GM19452 (cell line): ENCODE results near the gene GSN.

Experiments
- ATAC-seq: cut with Tn5 transposase; IDR thresholded peaks from one replicate; pipeline ENCODE4 v1.9.1; 2021; ENCODE audit not compliant: unreplicated experiment

Gene GSN

GRCh38 chr9:121267689-121268597 is at the start of gene GSN:
Gene GSN, plus strand, starts transcription at chr9:121268162. Its CDS starts 33,810 bp downstream, at chr9:121301972.
- peak; percentile 59 for ATAC-seq

GRCh38 chr9:121218357-121219027 is 49.5 kb upstream of the GSN start:
- no peak for ATAC-seq

- ATAC-seq = no peak
Observed at GRCh38 chr9:121219530-121219929, 48.4 kb upstream of the GSN start.

DNA sequence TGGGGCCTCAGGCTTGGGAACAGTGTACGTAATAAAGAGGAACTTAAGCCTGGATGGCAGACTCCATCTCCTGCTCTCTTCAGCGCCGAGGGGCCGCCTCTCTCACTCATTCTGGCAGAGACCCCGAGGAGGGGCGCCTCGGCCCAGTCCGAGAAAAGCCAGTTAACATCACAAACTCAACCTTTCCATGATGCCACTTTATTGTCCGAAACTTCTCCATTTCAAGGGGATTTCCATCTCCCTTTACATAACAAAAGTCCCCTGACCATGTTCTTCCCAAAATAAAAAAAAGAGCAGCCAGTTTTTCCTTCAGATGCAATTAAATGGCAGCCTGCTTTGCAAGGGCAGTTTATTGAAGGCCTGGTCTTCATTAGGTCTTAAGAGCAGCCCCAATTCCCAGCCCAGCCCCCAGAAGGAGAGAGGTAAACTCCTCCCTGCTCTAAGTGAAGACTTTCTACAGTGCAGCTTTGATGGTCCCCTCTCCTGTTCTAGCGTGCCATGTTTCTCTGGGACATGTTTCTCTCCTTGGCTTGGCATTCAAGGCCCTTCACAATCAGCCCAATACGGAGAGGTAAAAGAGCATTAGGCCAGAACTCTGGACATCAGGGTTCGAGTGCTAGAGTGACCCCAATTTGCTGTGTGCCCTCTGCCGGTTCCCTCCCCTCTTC is 46.8 kb upstream of the GSN start:
- no peak for ATAC-seq

- ATAC-seq = no peak
Observed at GRCh38 chr9:121221664-121222055, 46.3 kb upstream of the GSN start.

- ATAC-seq = no peak
Observed at GRCh38 chr9:121222524-121223171, 45.3 kb upstream of the GSN start.

DNA sequence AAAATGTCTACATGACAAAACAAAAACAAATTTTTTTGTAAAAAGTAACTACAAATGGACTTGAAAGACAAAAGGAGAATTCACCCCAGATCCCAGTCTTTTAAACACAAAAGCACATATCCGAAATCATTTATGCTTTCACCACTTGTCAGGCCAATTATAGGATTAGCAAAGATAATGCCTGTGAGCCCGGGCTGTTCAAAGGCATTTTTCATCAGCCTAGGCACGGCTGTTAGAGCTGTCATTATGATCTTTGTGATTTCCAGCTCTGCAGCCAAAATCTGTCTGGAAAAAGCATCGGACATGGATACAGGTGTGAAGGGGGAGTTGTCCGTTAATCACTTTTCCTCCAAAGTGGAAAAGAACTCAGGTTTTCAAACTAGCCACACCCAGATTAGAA is 42.7 kb upstream of the GSN start:
- ATAC-seq = no peak

DNA sequence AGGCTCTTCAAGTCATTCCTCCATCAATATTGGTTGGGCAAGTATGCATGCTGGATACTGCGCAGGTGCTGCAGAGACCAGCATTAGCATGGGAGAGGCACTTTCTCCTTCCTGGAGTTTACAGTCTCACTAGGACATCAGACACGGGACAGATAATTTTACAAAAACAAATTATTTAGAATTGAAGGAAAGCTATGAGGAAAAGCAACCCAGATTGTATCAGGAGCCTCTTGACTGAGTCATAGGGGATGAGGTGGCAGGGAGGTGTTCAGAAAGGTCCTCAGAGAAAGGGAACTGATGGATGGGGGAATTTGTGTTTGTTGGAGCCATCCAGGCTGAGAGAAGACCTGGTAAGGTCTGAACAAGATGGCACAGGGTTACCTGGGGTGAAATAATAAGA is 41.8 kb upstream of the GSN start:
- no peak for ATAC-seq

GRCh38 chr9:121227862-121228261 is 40.1 kb upstream of the GSN start:
- ATAC-seq = no peak

- ATAC-seq = no peak
Observed at GRCh38 chr9:121230256-121230655, 37.7 kb upstream of the GSN start.

GRCh38 chr9:121232251-121232650 is 35.7 kb upstream of the GSN start:
- no peak for ATAC-seq

DNA sequence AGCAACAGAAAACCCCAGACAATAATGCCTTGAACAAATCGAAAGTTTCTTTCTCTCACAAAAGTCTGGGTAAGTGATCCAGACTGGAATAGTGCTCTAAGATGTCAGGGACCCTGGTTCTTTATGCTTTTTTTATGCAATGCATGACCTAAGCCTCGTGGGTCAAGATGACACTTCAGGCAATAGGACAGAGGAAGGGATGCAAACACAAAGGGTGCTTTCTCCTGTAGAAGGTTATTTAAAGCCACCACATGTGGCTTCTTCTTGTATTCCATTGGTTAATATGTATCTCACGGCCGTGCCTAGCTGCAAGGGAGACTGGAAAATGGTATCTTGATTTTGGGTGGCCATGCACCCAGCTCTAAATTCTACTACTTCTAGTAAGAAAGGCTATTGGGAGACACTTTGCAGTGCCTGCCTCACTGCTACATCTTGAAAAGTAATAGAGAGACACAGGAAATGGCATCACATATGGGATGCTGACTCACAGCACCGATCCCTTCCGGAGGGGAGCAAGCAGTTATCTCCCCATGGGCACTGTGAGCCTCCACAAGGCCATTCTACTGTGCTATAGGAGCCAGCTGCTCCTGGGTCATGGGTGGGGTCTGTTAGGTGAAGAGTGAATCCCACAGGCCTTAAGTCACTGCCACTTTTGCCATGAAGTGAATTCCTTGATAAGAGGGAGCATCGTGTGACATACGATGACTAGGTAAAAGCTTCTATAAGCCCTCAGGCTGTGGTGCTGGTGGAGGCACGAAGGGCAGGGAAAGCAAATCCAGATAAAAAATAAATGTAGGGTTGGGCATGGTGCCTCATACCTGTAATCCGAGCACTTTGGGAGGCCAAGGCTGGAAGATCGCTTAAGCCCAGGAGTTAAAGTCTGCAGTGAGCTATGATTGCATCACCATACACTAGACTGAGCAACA is 33.8 kb upstream of the GSN start:
- no peak for ATAC-seq

- no peak for ATAC-seq
Observed at GRCh38 chr9:121234832-121235161, 33.2 kb upstream of the GSN start.

DNA sequence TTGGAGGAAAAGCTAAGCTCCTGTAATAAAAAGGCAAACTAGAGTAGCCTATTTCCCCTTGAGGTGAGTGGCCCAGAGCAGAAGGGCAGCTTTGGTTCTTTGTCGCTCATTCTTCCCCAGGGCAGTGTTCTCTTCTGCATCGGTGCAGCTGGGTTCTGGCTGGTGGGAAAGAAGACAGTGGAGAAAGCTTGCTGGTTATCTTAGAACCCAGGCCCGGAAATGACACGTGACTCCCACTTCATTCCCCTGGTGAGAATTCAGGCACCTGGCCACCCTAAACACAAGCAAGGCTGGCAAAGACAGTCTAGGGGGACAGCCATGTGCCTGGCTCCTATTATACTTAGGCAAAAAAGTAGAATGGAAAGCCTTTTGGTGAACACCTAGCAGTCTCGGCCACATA is 32.5 kb upstream of the GSN start:
- no peak for ATAC-seq

- no peak for ATAC-seq
Observed at GRCh38 chr9:121237916-121238315, 30.0 kb upstream of the GSN start.

DNA sequence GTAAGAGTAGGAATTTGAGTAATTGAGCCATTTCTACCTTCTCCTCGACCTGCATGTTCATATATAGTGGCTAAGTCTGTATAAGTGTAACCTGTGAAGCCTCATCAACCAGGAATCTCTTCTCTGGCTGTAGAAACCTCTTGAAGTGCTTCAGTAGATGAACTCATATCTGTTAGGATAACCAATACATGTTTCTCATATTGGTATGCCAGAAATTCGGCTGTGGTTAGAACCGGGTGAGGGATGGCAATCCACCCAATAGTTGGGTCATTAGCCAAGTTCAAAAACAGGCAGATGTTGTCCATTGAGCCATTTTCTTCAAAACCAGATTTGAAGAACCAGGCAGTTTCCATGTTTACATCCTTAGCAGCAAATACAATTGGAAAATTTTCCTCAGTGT is 28.9 kb upstream of the GSN start:
- no peak for ATAC-seq

DNA sequence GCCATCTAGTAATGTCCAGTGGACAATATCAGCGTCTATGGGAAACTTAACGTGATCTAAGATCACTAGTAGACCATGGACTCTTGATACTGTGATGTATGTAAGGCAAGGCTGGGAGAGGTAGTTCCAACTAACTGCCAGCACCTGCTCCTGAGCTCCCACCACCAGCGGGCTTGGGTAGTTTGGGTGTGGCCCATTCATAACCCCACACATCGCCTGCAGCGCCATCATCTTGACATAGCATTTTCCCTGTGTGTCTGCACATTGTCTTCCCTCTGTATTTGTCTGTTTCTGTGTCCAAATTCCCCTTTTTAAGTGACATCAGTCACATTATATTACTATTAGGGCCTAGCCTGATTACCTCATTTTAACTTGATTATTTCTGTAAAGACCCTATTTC is 28.1 kb upstream of the GSN start:
- no peak for ATAC-seq

- no peak for ATAC-seq
Observed at GRCh38 chr9:121240472-121241135, 27.4 kb upstream of the GSN start.

DNA sequence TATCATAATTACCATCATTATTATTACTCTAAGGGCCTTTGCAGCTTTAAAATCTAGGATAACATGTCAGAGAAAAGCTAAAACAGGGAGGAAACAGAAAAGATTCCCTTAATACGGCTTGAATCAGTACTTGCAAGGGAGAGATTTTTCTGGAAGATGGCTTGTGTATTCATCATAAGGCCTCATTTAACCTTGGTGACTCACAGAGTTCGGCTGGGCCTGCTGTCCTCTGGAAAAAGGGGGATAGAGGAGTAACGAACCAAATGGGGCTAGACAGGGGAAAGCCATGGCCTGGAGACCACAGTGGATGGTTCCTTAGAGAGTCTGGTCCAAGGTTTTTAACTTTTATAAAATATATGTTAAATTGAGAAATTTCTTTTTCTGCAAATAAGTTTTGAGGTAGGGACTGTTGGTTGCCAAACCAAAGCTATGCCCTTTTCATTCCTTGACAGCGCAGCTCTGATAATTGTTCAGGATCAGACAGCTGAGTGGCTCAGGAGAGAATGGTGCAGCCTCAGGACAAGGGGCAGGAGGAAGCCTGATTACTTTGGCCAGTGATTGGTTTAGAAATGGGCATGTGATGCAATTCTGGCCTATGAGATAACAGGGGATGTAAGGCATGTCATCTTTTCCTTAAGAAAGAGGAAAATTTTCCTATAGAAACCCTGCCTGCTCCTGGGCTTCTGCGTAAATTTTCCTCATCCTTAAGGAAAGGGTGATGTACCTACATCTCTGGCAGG is 25.6 kb upstream of the GSN start:
- no peak for ATAC-seq
